Neural cell (in vitro differentiated cells): ENCODE results near the gene GGT6.

ENCODE experiments used
- CTCF ChIP-seq: fragments of 450-650 bp; IDR thresholded peaks from 2 replicates; pipeline ENCODE4 v1.5.1; 2014; ENCODE audit warnings: antibody characterized with exemption, mild to moderate bottlenecking, moderate library complexity; ENCODE audit not compliant: poor library complexity, severe bottlenecking
- EP300 ChIP-seq: fragments of 450-650 bp; conservative IDR thresholded peaks from 2 replicates; pipeline ENCODE4 v1.6.1; 2014; ENCODE audit warnings: antibody characterized with exemption, mild to moderate bottlenecking, moderate library complexity; ENCODE audit not compliant: poor library complexity, severe bottlenecking
- EZH2 ChIP-seq: fragments of 200-600, 300-800 bp; shearing (Covaris generic), sonication (generic); IDR thresholded peaks from 2 replicates; pipeline ENCODE4 v1.6.1; 2014; ENCODE audit warnings: antibody characterized with exemption, low read length, borderline replicate concordance, mild to moderate bottlenecking; ENCODE audit not compliant: insufficient read depth, poor library complexity, severe bottlenecking
- MXI1 ChIP-seq: fragments of 450-650 bp; conservative IDR thresholded peaks from 2 replicates; pipeline ENCODE4 v1.6.1; 2014; ENCODE audit warnings: antibody characterized with exemption, mild to moderate bottlenecking; ENCODE audit not compliant: poor library complexity, severe bottlenecking
- POLR2AphosphoS5 ChIP-seq: IDR thresholded peaks from 2 replicates; pipeline ENCODE4 v1.6.1; 2012
- RAD21 ChIP-seq: fragments of 450-650 bp; conservative IDR thresholded peaks from 2 replicates; pipeline ENCODE4 v1.6.1; 2014; ENCODE audit warnings: antibody characterized with exemption, mild to moderate bottlenecking, moderate library complexity
- REST ChIP-seq: IDR thresholded peaks from 2 replicates; pipeline ENCODE4 v1.6.1; 2012; ENCODE audit warnings: borderline replicate concordance
- SMC3 ChIP-seq: fragments of 450-650 bp; conservative IDR thresholded peaks from 2 replicates; pipeline ENCODE4 v1.6.1; 2014; ENCODE audit warnings: antibody characterized with exemption, mild to moderate bottlenecking, moderate library complexity; ENCODE audit not compliant: poor library complexity
- TAF1 ChIP-seq: IDR thresholded peaks from 2 replicates; pipeline ENCODE4 v1.6.1; 2012; ENCODE audit warnings: low read depth

- TF ChIP-seq EZH2 (no peak), RAD21 (no peak), CTCF (no peak), TAF1 (no peak), REST (no peak), POLR2AphosphoS5 (no peak), SMC3 (no peak), MXI1 (no peak), EP300 (no peak)
These were observed 25.9 kb downstream of the GGT6 start for GRCh38 chr17:4534515-4534914.
